Measurements from ENCODE around the gene ZFAND6.
"Not testable (repeated sequence)": the region's sequence is repeated elsewhere in the genome, so short reads cannot be mapped to it uniquely, and the experiment has no call there.

Gene ZFAND6

DNA sequence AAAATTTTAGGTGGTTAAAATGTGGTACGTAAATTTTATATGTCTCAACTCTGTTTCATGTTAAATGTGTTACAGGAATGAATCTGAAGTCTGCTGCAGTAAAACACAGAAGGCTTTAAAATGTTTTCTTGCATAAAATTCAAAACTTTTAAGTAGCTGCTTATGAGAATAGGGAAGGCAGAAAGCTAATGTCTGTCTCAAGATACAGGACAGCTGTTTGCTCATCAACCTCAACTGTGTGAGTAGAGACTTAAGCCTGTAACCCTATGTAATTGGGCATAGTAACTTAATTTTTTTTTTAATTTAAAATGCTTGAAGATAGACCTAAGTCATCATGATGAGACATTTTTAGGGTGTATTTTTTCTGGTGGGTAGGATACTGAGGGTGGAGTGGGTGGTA is 38.9 kb downstream of the ZFAND6 start:
- no peak overlapping the region for H3K4me3 ChIP-seq
- no peak for DNase-seq (ENCODE audit: low read depth, low spot score)
- TF ChIP-seq EZH2 (IDR thresholded peaks at IDR 0.05) (no peak), POLR2AphosphoS5 (IDR thresholded peaks at IDR 0.05; ENCODE audit: borderline replicate concordance, low read depth, low read length) (no peak), FOXP2 (optimal IDR thresholded peaks at IDR 0.05; ENCODE audit: control extremely low read depth, extremely low read length, insufficient read depth) (no peak)
- no peak overlapping the region for H3K27ac ChIP-seq
- 0 out of 2 replicates have a peak, but pooled peaks cover 6% of the 10 kb centered on the region for H3K36me3 ChIP-seq (ENCODE audit: insufficient read depth, low read length)
- no peaks in the 10 kb centered on the region for H3K9me3 ChIP-seq (ENCODE audit: low read depth, low read length)
- H3K9ac ChIP-seq (ENCODE audit: insufficient read length): no peak overlapping the region

DNA sequence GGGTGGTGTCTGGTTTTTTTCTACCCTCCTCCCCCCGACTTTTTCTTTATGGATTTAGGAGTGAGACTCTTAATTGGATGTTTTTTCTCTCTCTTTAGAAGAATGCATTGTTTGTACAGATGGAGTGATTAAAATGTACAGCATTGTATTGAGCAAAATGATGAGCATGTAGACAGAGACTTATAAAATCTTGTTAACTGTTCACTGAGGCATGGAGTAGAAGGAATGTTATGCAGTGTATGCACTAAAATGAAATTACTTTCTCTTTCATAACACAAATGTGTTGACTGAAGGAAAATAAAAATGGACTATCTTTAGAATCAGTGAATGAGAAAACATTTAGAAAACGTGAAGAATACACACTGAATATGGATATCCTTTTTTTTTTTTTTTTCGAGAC is 39.8 kb downstream of the ZFAND6 start:
- Histone ChIP-seq H3K36me3 (ENCODE audit: insufficient read depth, low read length) (0 out of 2 replicates have a peak, but pooled peaks cover 6% of the 10 kb centered on the region), H3K4me3 (no peak overlapping the region), H3K9me3 (ENCODE audit: low read depth, low read length) (no peaks in the 10 kb centered on the region), H3K9ac (ENCODE audit: insufficient read length) (no peak overlapping the region), H3K27ac (no peak overlapping the region)
- no peak for TF ChIP-seq POLR2AphosphoS5 (IDR thresholded peaks at IDR 0.05; ENCODE audit: borderline replicate concordance, low read depth, low read length)
- TF ChIP-seq EZH2 (IDR thresholded peaks at IDR 0.05): no peak
- TF ChIP-seq FOXP2 (optimal IDR thresholded peaks at IDR 0.05; ENCODE audit: control extremely low read depth, extremely low read length, insufficient read depth): no peak
- no peak for DNase-seq (ENCODE audit: low read depth, low spot score)

DNA sequence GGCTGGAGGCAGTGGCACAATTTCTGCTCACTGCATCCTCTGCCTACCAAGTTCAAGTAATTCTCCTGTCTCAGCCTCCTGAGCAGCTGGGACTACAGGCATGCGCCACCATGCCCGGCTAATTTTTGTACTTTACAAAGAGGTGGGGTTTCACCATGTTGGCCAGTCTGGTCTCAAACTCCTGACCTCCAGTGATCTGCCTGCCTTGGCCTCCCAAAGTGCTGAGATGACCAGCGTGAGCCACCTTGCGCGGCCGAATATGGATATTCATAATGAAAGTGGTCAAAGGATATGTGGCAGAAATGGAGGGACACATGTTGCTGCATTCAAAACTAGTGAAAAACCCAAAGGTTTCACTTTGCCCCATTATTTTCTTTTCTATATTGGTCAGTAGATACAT is 40.2 kb downstream of the ZFAND6 start:
- H3K27ac ChIP-seq; H3K36me3 ChIP-seq (ENCODE audit: insufficient read depth, low read length); DNase-seq (ENCODE audit: low read depth, low spot score); H3K9ac ChIP-seq (ENCODE audit: insufficient read length); H3K4me3 ChIP-seq; H3K9me3 ChIP-seq (ENCODE audit: low read depth, low read length): not testable (repeated sequence)

DNA sequence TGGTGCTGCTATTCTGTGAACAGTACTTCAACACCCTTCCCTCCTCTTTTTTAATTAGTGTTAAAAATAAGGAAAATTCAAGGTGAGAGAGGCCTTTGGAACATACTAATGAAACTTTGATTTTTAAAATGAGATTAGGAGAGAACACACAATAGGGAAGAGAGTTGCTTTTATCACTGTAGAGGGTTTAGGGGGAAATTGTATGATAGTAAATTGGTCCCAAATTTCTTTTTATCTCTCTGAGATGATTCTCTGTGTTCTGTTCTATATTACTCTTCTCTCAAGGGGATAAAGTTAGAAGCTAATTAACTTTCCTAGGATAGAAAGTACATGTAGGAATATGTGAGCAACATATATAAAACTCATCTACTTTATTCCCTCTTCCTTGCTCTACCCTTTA is 40.8 kb downstream of the ZFAND6 start:
- no peaks in the 10 kb centered on the region for H3K9me3 ChIP-seq (ENCODE audit: low read depth, low read length)
- no peak overlapping the region for H3K9ac ChIP-seq (ENCODE audit: insufficient read length)
- no peak for DNase-seq (ENCODE audit: low read depth, low spot score)
- no peak overlapping the region for H3K4me3 ChIP-seq
- no peak overlapping the region for H3K27ac ChIP-seq
- 0 out of 2 replicates have a peak, but pooled peaks cover 6% of the 10 kb centered on the region for H3K36me3 ChIP-seq (ENCODE audit: insufficient read depth, low read length)
- TF ChIP-seq POLR2AphosphoS5 (IDR thresholded peaks at IDR 0.05; ENCODE audit: borderline replicate concordance, low read depth, low read length) (no peak), EZH2 (IDR thresholded peaks at IDR 0.05) (no peak), FOXP2 (optimal IDR thresholded peaks at IDR 0.05; ENCODE audit: control extremely low read depth, extremely low read length, insufficient read depth) (no peak)

DNA sequence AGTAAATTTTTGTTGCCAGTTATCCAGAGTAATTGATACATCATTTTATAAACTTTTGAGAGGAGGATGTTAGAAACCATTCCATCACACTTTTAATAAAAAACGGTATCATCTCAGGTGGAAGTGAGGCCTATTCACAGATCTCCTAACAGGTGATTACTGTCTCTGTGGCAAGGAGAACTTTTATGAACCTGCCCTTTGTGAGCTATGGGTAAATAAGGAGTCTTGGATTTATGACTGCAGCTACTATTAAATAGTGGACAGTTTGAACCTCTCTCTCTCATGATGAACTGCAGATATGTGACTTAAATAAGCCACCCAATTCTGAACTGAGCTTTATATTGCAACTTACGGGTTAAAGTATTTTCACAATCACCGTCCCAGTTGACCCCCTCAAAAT is 45.7 kb downstream of the ZFAND6 start:
- H3K4me3 ChIP-seq: peak overlapping the region; percentile 40; the same call in 1 of the 2 replicates
- no peak for DNase-seq (ENCODE audit: low read depth, low spot score)
- TF ChIP-seq POLR2AphosphoS5 (IDR thresholded peaks at IDR 0.05; ENCODE audit: borderline replicate concordance, low read depth, low read length): no peak
- TF ChIP-seq EZH2 (IDR thresholded peaks at IDR 0.05): no peak
- TF ChIP-seq FOXP2 (optimal IDR thresholded peaks at IDR 0.05; ENCODE audit: control extremely low read depth, extremely low read length, insufficient read depth): no peak

DNA sequence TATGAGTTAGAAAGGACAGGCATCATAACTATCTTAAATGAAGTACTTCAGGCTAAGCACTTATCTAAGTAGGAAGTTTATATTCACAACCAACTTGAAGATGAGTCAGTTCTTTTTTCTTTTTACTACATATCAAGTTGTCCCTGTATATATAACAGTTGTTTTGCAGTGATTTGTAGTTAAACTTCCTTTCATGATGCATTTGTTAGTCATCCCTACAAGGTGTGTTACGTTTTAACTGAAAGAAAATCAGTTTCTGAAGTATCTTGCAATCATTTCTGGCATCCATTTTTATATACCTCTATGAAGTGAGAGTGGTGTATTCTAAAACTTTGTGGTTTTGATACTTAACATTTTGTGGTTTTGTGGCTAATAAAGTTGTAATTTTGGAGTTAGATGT is 46.1 kb downstream of the ZFAND6 start:
- H3K27ac ChIP-seq: peak overlapping the region; percentile 74
- TF ChIP-seq POLR2AphosphoS5 (IDR thresholded peaks at IDR 0.05; ENCODE audit: borderline replicate concordance, low read depth, low read length) (no peak), EZH2 (IDR thresholded peaks at IDR 0.05) (no peak)
- H3K9ac ChIP-seq (ENCODE audit: insufficient read length): peak overlapping the region; percentile 26
- DNase-seq (ENCODE audit: low read depth, low spot score): no peak
- H3K9me3 ChIP-seq (ENCODE audit: low read depth, low read length): no peaks in the 10 kb centered on the region
- H3K36me3 ChIP-seq (ENCODE audit: insufficient read depth, low read length): 0 out of 2 replicates have a peak, but pooled peaks cover 5% of the 10 kb centered on the region
- peak overlapping the region; percentile 40 for H3K4me3 ChIP-seq

More for the DNA sequence above, 45.7 kb downstream of the ZFAND6 start:
- Histone ChIP-seq H3K36me3 (ENCODE audit: insufficient read depth, low read length) (0 out of 2 replicates have a peak, but pooled peaks cover 6% of the 10 kb centered on the region), H3K27ac (peak overlapping the region; percentile 74; the same call in 1 of the 2 replicates), H3K9ac (ENCODE audit: insufficient read length) (no peak overlapping the region), H3K9me3 (ENCODE audit: low read depth, low read length) (no peaks in the 10 kb centered on the region)

DNA sequence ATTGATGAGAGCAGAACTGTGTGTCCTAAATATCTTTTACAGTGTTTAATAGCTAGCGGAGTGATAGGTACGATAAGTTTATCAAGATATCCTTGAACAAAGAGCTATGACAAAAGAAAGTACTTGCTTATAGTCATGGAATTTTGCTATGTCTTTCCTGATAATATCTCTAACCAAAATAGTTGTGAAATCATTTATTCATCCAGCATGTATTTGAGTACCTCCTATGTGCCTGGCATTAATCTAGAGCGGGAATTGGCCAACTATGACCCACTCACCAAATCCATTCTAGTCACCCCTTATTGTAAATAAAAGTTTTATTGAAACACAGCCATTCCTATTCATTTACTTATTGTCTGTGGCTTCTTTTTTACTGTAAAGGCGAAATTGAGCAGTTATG is 46.6 kb downstream of the ZFAND6 start:
- no peak for DNase-seq (ENCODE audit: low read depth, low spot score)
- H3K27ac ChIP-seq: peak overlapping the region; percentile 74
- peak overlapping the region; percentile 26 for H3K9ac ChIP-seq (ENCODE audit: insufficient read length)
- H3K36me3 ChIP-seq (ENCODE audit: insufficient read depth, low read length): 0 out of 2 replicates have a peak, but pooled peaks cover under 1% of the 10 kb centered on the region
- H3K9me3 ChIP-seq (ENCODE audit: low read depth, low read length): no peaks in the 10 kb centered on the region
- TF ChIP-seq POLR2AphosphoS5 (IDR thresholded peaks at IDR 0.05; ENCODE audit: borderline replicate concordance, low read depth, low read length) (no peak), EZH2 (IDR thresholded peaks at IDR 0.05) (no peak), FOXP2 (optimal IDR thresholded peaks at IDR 0.05; ENCODE audit: control extremely low read depth, extremely low read length, insufficient read depth) (no peak)
- H3K4me3 ChIP-seq: peak overlapping the region; percentile 40; the same call in 1 of the 2 replicates

DNA sequence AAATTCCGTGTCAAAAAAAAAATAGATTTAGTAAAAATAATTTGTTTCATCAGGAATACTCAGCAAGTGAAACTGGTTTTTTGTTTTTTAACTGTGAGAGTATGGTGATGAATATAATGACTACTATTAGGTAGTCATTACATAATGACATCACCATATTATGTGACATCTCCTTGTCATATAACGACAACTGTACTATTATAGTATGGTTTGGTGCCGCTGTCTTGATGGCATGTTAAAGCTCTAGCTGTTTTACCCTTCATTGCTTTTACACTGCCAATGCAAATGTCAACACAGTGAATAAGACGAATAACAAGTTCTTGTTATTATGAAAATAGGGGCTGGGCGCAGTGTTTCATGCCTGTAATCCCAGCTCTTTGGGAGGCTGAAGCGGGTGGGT is 47.7 kb downstream of the ZFAND6 start:
- Histone ChIP-seq H3K36me3 (ENCODE audit: insufficient read depth, low read length) (no peaks in the 10 kb centered on the region), H3K9ac (ENCODE audit: insufficient read length) (no peak overlapping the region), H3K27ac (no peak overlapping the region), H3K9me3 (ENCODE audit: low read depth, low read length) (no peaks in the 10 kb centered on the region), H3K4me3 (no peak overlapping the region)
- TF ChIP-seq EZH2 (IDR thresholded peaks at IDR 0.05) (no peak), POLR2AphosphoS5 (IDR thresholded peaks at IDR 0.05; ENCODE audit: borderline replicate concordance, low read depth, low read length) (no peak), FOXP2 (optimal IDR thresholded peaks at IDR 0.05; ENCODE audit: control extremely low read depth, extremely low read length, insufficient read depth) (no peak)
- DNase-seq (ENCODE audit: low read depth, low spot score): no peak

DNA sequence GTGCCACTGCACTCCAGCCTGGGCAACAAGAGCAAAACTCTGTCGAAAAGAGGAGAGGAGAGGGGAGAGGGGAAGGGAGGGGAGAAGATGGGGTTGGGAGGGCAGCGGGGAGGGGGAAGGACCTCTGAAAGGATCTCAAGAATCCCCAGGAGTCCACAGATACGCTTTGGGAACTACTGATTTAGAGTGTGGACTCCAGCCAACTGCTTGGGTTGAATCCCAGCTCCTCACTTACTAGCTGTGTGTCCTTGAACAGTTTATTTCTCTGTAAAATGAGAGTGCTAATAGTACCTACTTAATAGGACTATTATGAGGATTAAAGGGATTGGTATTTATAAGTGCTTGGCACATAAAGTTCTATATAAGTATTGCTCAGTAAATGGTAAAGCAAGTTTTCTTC is 48.3 kb downstream of the ZFAND6 start:
- no peak overlapping the region for H3K27ac ChIP-seq
- H3K9ac ChIP-seq (ENCODE audit: insufficient read length): no peak overlapping the region
- no peak for TF ChIP-seq FOXP2 (optimal IDR thresholded peaks at IDR 0.05; ENCODE audit: control extremely low read depth, extremely low read length, insufficient read depth)
- TF ChIP-seq EZH2 (IDR thresholded peaks at IDR 0.05): no peak
- no peak for TF ChIP-seq POLR2AphosphoS5 (IDR thresholded peaks at IDR 0.05; ENCODE audit: borderline replicate concordance, low read depth, low read length)
- no peak overlapping the region for H3K4me3 ChIP-seq
- no peaks in the 10 kb centered on the region for H3K9me3 ChIP-seq (ENCODE audit: low read depth, low read length)
- no peaks in the 10 kb centered on the region for H3K36me3 ChIP-seq (ENCODE audit: insufficient read depth, low read length)
- DNase-seq (ENCODE audit: low read depth, low spot score): no peak

Measured in SK-N-MC (cell line).